Activated T-helper 2 cell treated with anti-CD3 and anti-CD28 coated beads, Interferon-gamma antibody, Interleukin-2, Interleukin-4, amounts not matched to agents 10 μg/mL and 5 μg/mL and 100 μg/mL, durations not matched to agents 14 hours and 24 hours and 36 hours (primary cell): Measurements from ENCODE around the gene SH3PXD2A. TPM values are rescaled to one million over a fixed set of nuclear protein-coding genes. Genes with fewer than 3 reads are reported as not detected.
"Not testable (repeated sequence)": the region's sequence is repeated elsewhere in the genome, so short reads cannot be mapped to it uniquely, and the experiment has no call there.

Experiments
- DNase-seq: peaks from one replicate; pipeline ENCODE4 v3.0.0; 2021; ENCODE audit warnings: low spot score
- H3K27ac Mint-ChIP-seq: one replicate; pipeline ENCODE4 v1.8.0; 2021; ENCODE audit warnings: mixed read lengths
- H3K27me3 Mint-ChIP-seq: one replicate; pipeline ENCODE4 v1.8.0; 2021; ENCODE audit warnings: low read depth, mixed read lengths
- H3K36me3 Mint-ChIP-seq: one replicate; pipeline ENCODE4 v1.8.0; 2021; ENCODE audit warnings: low read depth, mixed read lengths
- H3K4me1 Mint-ChIP-seq: one replicate; pipeline ENCODE4 v1.8.0; 2021; ENCODE audit warnings: low read depth, mixed read lengths
- H3K4me3 Mint-ChIP-seq: one replicate; pipeline ENCODE4 v1.8.0; 2021; ENCODE audit warnings: low read depth, mild to moderate bottlenecking, moderate library complexity, mixed read lengths
- H3K9me3 Mint-ChIP-seq: one replicate; pipeline ENCODE4 v1.8.0; 2021; ENCODE audit warnings: mixed read lengths
- intact Hi-C: fragments of 100-400 bp; cut with micrococcal nuclease; formaldehyde crosslinking; loops from one replicate; pipeline ENCODE4 v1.15.1; 2023
- total RNA-seq: library from RNA; stranded (reverse); gene quantifications from 2 replicates; pipeline ENCODE4 v1.2.3, GENCODE V29; 2022

Gene SH3PXD2A
- total RNA-seq, 1 donor from 2014 or later = 8.6 TPM

DNA sequence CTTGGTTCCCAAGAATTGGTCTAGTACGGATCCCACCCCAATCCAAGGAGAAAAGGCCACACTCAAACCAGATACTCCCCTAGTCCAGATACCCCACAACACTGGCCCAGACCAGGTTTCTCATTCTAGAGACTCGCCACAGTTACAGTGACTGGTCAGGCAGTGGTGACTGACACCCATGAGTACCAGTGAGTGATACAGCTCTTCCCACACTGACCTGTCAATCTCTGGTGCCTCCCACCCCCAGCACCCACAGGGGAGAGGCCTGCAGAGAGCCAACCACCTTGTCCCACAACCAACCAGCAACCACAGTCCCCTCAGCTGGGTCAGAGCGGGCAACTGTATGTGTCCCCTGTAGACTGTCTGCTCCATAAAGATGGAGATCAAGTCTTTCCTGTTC, 209.1 kb downstream of the SH3PXD2A start:
- Mint-ChIP-seq H3K4me1 (no peaks in the 10 kb centered on the region), H3K4me3 (no peak overlapping the region), H3K36me3 (no peaks in the 10 kb centered on the region), H3K9me3 (no peaks in the 10 kb centered on the region), H3K27ac (no peak overlapping the region), H3K27me3 (no peaks in the 10 kb centered on the region)
- intact Hi-C loops = no loop called here
- no peak for DNase-seq

DNA sequence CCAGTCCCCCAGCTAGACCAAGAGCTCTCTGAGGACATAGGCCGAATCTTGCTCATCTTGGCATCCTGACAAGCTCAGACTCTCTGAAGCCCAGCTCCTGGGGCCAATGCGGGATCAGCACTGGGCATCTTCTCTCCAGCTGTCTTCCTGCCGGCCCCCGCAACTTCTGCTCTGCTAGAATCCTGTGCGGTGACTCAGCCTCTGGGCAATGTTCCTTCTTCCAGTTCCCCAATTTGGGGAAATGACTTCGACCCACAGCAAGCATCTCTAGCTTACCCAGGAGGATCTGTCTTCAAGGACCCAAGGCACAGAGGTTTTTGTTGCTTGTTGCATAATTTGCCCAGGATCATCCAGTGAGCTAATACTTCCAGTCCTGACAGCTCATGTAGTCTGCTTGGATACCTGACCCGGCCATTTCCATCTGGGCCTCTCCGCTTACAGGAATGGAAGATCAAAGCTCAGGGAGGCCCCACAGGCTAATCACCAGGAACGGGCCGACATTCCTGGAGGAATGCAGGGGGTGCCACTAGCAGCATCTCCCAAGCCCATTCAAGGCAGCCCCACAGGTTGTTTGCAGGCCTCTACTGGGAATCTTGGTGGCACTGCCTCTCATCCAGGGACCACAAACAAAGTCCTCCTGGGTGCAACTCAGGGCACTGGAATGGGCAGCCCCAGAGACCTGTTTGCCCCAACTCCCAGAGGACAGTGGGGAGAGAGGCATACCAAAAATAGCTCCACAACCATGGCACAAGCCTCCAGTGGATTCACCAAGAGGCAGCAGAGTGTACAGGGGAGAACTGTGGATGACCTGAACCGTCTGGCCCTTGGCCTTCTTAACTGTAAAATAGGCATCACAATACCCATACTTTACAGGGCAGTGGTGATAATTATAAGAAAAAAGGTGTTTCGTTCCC, 210.0 kb downstream of the SH3PXD2A start:
- no peak for DNase-seq
- Mint-ChIP-seq H3K9me3 (no peaks in the 10 kb centered on the region), H3K4me3 (no peak overlapping the region), H3K27me3 (no peaks in the 10 kb centered on the region), H3K27ac (no peak overlapping the region), H3K4me1 (no peaks in the 10 kb centered on the region), H3K36me3 (no peaks in the 10 kb centered on the region)
- intact Hi-C loops = no loop called here

DNA sequence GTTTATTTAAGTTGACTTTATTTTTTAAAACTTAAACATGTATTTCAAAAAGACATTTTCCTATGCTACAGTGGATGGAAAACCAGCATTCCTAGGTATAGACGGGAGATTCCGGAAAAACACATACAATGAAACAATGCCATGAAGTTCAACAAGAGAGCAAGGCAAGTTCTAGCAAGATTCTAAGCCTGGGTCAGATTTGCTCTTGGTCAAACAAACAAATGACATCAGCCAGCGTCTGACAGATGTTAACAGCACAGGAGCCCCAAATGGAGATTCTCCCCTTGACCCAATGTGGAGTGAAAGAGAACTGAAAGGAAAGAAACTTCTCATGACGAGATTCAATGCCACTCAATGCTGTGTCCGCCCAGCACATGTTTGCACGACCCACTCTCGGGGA, 212.0 kb downstream of the SH3PXD2A start:
- Mint-ChIP-seq H3K4me3 (no peak overlapping the region), H3K27ac (no peak overlapping the region), H3K9me3 (no peaks in the 10 kb centered on the region), H3K27me3 (no peaks in the 10 kb centered on the region), H3K36me3 (no peaks in the 10 kb centered on the region), H3K4me1 (no peaks in the 10 kb centered on the region)
- DNase-seq = no peak
- intact Hi-C loops = no loop called here

DNA sequence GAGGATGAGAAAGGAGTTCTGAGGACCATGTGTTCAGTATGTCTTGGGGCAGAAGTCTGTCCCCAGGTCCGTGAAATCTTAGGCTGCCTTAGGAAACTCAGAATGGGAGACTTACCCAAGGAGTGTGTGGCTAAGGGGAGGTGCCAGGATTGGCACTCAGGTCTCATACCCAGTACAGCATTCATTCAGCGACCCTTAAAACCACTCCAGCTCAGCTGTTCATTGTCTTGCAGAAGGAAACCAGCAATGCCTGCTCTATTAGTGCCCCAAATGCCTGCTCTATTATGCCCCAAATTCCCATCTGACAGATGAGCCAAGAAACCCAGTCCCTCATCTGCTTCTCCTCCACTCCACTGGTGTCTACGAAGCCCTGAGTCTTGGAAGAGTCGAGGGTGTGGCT, 214.1 kb downstream of the SH3PXD2A start:
- intact Hi-C loops = no loop called here
- Mint-ChIP-seq H3K9me3 (no peaks in the 10 kb centered on the region), H3K27ac (no peak overlapping the region), H3K36me3 (no peaks in the 10 kb centered on the region), H3K27me3 (no peaks in the 10 kb centered on the region), H3K4me3 (no peak overlapping the region), H3K4me1 (no peaks in the 10 kb centered on the region)
- DNase-seq = no peak

DNA sequence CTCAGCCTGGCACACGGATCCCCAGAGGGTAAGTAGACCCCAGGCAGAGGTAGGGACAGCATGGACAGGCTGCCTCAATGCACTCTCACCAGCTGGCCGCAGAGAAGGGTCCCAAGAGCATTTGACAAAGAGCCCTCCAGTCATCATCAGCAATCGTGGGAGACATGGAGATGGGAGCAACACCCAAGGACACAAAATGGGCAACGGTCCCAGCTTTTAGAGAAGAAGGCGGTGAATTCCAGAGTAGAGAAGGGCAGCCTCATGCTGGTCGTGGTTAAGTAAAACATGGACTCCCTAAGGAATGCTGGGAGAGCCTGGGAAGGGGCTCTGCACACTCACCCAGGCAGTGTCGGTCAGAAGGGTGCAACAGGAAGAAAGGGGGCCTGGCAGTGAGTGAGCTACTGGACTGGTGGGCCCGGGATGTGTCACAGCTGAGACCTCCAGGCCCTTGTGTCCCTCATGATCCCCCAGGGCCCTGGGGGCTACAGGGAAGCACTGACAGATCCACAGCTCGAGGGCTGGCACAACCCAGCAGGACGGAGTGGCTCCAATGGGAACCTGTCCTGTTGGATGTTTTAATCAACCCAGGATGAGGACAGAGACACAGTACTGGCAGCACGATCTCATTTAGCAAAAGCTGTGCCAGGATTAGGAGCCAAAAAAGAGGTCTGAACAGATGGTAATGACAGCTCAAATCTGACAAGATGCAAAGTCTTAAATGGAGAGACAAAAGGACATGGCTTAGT, 214.8 kb downstream of the SH3PXD2A start:
- no peak overlapping the region for H3K4me3 Mint-ChIP-seq
- intact Hi-C loops = no loop called here
- no peaks in the 10 kb centered on the region for H3K27me3 Mint-ChIP-seq
- no peaks in the 10 kb centered on the region for H3K9me3 Mint-ChIP-seq
- no peaks in the 10 kb centered on the region for H3K36me3 Mint-ChIP-seq
- DNase-seq = no peak
- no peaks in the 10 kb centered on the region for H3K4me1 Mint-ChIP-seq
- no peak overlapping the region for H3K27ac Mint-ChIP-seq

DNA sequence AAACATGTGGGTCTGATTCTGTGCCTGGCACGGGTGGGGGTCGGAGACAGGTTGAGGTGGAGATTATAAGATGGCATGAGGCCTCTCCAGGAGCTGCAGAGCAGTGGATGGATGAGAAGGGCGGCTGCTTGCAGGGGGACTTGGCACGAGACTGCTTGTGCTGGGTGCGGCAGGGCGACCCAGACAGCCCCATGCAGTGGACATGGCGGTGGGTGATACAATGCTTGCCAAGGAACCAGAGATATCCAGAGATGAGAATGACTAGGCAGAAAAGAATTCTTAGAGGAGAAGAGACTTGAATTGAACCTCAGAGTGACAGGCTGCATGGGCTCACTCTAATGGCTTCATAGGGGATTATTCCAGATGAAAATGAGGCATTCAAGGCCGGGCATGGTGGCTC, 216.4 kb downstream of the SH3PXD2A start:
- intact Hi-C loops = no loop called here
- no peak overlapping the region for H3K4me3 Mint-ChIP-seq
- no peaks in the 10 kb centered on the region for H3K9me3 Mint-ChIP-seq
- no peak for DNase-seq
- H3K4me1 Mint-ChIP-seq = no peaks in the 10 kb centered on the region
- H3K27ac Mint-ChIP-seq = no peak overlapping the region
- no peaks in the 10 kb centered on the region for H3K27me3 Mint-ChIP-seq
- no peaks in the 10 kb centered on the region for H3K36me3 Mint-ChIP-seq

DNA sequence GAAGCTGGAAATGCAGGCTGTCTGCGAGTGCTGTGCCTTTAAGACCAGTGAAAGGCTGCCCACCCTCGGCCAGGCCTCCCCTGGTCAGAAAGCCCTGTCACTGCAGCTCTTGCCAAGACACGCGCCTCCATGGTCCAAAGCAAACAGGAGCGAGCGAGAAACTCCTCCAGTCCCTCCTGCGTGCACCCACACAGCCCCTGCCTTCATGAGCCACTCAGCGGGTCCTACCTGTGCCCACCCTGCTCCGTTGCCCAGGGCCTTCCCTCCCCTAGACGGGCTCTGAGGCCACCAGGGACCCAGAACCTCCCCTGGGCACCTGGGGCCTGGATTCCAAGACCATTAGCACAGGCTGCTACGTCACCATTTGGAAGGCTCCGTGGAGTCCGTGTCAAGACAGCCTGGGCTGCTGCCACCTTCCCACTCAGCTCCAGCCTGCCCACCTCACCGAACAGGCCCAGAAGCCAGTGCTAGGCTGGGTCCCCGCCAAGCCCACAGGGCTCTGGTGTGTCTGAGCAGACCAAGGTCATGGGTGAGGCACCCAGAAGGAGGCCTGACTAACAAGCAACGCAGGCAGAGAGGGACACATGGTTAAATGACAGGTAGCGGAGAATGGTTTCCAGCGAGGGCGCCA, 217.3 kb downstream of the SH3PXD2A start:
- Mint-ChIP-seq H3K9me3 (no peaks in the 10 kb centered on the region), H3K4me1 (no peaks in the 10 kb centered on the region)
- intact Hi-C loops = no loop called here

DNA sequence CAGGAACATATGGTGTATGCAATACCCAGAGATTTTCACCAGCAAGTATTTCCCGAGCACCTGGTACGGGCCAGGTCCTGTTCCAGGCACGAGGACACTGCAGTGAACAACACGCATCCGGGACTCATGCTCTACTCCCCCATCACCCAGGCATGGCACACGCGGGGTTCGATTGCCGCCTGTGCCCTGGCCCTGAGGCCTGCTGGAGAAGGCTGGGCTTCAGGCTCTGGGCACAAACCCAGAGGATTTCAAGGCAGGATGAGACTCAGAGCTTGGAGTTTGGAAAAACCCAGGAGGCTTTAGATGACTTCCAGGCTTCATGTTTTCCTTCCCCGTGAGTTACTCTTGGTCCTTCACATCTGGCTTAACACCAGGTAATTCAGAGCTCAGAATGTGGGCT, 218.4 kb downstream of the SH3PXD2A start:
- Mint-ChIP-seq H3K9me3 (no peaks in the 10 kb centered on the region), H3K4me3 (no peak overlapping the region), H3K27me3 (no peaks in the 10 kb centered on the region), H3K4me1 (peaks cover 1% of the 10 kb centered on the region), H3K27ac (no peak overlapping the region), H3K36me3 (no peaks in the 10 kb centered on the region)
- intact Hi-C loops = no loop called here
- DNase-seq = no peak

More for the DNA sequence above, 217.3 kb downstream of the SH3PXD2A start:
- Mint-ChIP-seq H3K36me3 (no peaks in the 10 kb centered on the region), H3K4me3 (no peak overlapping the region), H3K27ac (no peak overlapping the region), H3K27me3 (no peaks in the 10 kb centered on the region)
- DNase-seq = no peak

DNA sequence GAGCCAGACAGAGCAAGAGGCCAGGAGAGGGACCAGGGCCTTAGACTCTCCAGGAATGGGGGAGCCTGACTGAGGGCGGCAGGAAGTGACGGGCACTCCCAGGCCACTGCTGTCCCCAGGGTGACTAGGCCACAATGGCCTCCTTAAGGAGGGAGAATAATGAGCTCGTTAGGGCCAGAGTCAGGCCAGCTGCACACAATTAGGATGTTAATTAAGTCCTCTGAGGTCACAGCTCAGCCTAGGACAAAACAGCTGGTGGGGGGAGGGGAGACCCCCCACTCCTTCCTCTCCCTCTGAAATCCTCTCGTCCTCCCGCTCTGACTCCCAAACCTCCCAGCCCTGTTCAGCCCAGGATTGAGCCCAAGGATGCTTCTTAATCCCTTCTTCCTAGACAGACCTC, 218.9 kb downstream of the SH3PXD2A start:
- Mint-ChIP-seq H3K4me3 (no peak overlapping the region), H3K27me3 (no peaks in the 10 kb centered on the region), H3K27ac (no peak overlapping the region), H3K4me1 (peaks cover 1% of the 10 kb centered on the region), H3K36me3 (no peaks in the 10 kb centered on the region), H3K9me3 (no peaks in the 10 kb centered on the region)
- intact Hi-C loops = no loop called here
- DNase-seq = no peak

DNA sequence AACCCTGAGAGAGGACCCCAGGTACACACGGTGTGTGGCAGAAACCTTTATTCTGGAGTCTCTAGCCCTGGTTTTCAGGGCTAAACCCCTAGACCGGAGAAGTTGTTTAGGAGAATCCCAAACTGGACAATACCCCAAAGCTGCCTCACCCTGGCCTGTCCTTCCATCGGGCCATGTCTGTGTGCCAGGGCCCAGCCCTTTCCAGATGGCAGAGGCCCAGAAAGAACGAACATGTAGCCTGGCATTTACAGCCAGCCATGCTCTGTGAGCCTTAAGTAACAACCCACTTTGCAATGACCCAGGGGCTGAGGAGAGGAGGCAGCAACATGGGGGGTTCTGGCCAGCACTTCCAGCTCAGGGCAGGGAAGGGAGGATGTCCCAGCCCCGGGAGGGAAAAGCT, 219.8 kb downstream of the SH3PXD2A start:
- Mint-ChIP-seq H3K27me3 (no peaks in the 10 kb centered on the region), H3K27ac (no peak overlapping the region), H3K9me3 (no peaks in the 10 kb centered on the region), H3K4me3 (no peak overlapping the region), H3K4me1 (peaks cover 1% of the 10 kb centered on the region), H3K36me3 (no peaks in the 10 kb centered on the region)
- intact Hi-C loops = no loop called here
- DNase-seq = no peak

DNA sequence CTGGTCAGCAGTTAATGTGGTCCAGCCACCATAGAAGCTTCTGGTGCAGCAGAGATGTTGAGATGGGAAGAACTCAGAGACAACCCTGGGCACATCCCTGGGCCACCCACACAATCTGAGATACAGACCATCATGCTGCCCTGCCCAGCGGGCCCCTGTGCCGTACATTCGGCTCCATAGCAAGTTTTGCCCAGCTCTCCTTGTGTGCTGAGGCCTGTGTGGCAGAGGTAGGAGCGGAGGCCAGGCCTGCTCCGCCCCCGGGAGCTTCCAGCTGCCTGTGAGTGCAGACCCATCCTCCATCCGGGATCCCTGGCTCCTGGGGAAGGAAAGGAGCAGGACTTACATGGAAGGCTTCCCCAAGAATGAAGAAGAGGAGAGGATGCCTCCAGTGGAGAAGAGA, 221.5 kb downstream of the SH3PXD2A start:
- Mint-ChIP-seq H3K4me1 (peaks cover 1% of the 10 kb centered on the region), H3K27ac (no peak overlapping the region), H3K36me3 (no peaks in the 10 kb centered on the region), H3K27me3 (no peaks in the 10 kb centered on the region), H3K4me3 (no peak overlapping the region), H3K9me3 (no peaks in the 10 kb centered on the region)
- no peak for DNase-seq
- intact Hi-C loops = no loop called here

DNA sequence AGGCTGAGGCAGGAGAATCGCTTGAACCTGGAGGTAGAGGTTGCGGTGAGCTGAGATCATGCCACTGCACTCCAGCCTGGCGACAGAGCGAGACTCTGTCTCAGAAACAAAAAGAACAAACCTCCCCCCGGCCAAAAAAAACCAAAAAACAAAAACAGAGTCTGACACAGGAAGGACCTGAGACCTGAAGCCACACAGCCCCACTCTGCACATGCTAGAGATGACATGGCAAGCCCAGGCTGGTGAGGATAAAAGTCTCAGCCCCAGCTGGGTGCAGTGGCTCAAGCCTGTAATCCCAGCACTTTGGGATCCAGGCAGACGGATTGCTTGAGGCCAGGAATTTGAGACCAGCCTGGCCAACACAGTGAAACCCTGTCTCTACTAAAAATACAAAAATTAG, 222.5 kb downstream of the SH3PXD2A start:
- intact Hi-C loops, H3K9me3 Mint-ChIP-seq, H3K27me3 Mint-ChIP-seq, H3K4me1 Mint-ChIP-seq, H3K27ac Mint-ChIP-seq, H3K36me3 Mint-ChIP-seq, DNase-seq, H3K4me3 Mint-ChIP-seq: not testable (repeated sequence)

DNA sequence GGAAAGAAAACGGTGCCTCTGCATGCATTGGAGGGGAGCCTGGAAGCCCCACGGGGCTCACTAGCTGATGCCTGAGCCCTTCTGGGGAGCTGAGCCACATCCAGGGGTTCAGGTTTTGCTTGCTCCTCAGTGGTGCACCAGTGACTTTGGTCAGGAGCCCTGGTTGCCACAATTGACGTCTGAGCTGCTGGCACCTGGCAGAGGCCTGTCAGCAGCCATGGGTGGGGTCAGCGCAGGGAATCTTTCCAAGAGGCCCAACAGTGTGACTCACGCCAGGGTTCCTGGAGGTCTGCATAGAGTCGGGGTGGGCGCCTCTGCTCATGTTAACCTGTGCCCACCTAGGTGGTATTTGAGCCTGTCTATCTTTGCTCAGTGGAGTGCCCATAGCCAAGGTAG, 223.1 kb downstream of the SH3PXD2A start:
- intact Hi-C loops = no loop called here
- DNase-seq = no peak
- no peak overlapping the region for H3K4me3 Mint-ChIP-seq
- H3K27me3 Mint-ChIP-seq = no peaks in the 10 kb centered on the region
- H3K9me3 Mint-ChIP-seq = no peaks in the 10 kb centered on the region
- H3K36me3 Mint-ChIP-seq = no peaks in the 10 kb centered on the region
- H3K4me1 Mint-ChIP-seq = peaks cover 1% of the 10 kb centered on the region
- H3K27ac Mint-ChIP-seq = no peak overlapping the region
